HG03103 (cell line): Measurements from ENCODE around the gene PRKCA.

ENCODE experiments used
- ATAC-seq: cut with Tn5 transposase; IDR thresholded peaks from one replicate; pipeline ENCODE4 v1.9.1; 2021; ENCODE audit warnings: low read depth; ENCODE audit not compliant: unreplicated experiment

The PRKCA gene

GRCh38 chr17:66630828-66631472 is 328.5 kb downstream of the PRKCA start:
- no peak for ATAC-seq

GRCh38 chr17:66632731-66633130 is 330.3 kb downstream of the PRKCA start:
- ATAC-seq, result no peak

- no peak for ATAC-seq
These were observed 331.0 kb downstream of the PRKCA start for GRCh38 chr17:66633317-66633965.

GRCh38 chr17:66634193-66634592 is 331.8 kb downstream of the PRKCA start:
- no peak for ATAC-seq

GRCh38 chr17:66635386-66636045 is 333.1 kb downstream of the PRKCA start:
- ATAC-seq, result no peak

- no peak for ATAC-seq
These were observed 333.7 kb downstream of the PRKCA start for GRCh38 chr17:66636111-66636510.

GRCh38 chr17:66637491-66637890 is 335.1 kb downstream of the PRKCA start:
- no peak for ATAC-seq

GRCh38 chr17:66638707-66639479 is 336.5 kb downstream of the PRKCA start:
- no peak for ATAC-seq

- no peak for ATAC-seq
These were observed 341.6 kb downstream of the PRKCA start for GRCh38 chr17:66643815-66644710.

GRCh38 chr17:66645259-66645658 is 342.8 kb downstream of the PRKCA start:
- ATAC-seq, result no peak

- no peak for ATAC-seq
These were observed 345.1 kb downstream of the PRKCA start for GRCh38 chr17:66647391-66647983.

GRCh38 chr17:66649818-66650543 is 347.6 kb downstream of the PRKCA start:
- ATAC-seq, result no peak

GRCh38 chr17:66650544-66650877 is 348.1 kb downstream of the PRKCA start:
- no peak for ATAC-seq

GRCh38 chr17:66652840-66653507 is 350.6 kb downstream of the PRKCA start:
- no peak for ATAC-seq

GRCh38 chr17:66654106-66654740 is 351.8 kb downstream of the PRKCA start:
- no peak for ATAC-seq

GRCh38 chr17:66654764-66655163 is 352.4 kb downstream of the PRKCA start:
- no peak for ATAC-seq

GRCh38 chr17:66655461-66655860 is 353.0 kb downstream of the PRKCA start:
- no peak for ATAC-seq

GRCh38 chr17:66655861-66656260 is 353.4 kb downstream of the PRKCA start:
- no peak for ATAC-seq
